ENCODE measurements around the gene SP2.

DNA sequence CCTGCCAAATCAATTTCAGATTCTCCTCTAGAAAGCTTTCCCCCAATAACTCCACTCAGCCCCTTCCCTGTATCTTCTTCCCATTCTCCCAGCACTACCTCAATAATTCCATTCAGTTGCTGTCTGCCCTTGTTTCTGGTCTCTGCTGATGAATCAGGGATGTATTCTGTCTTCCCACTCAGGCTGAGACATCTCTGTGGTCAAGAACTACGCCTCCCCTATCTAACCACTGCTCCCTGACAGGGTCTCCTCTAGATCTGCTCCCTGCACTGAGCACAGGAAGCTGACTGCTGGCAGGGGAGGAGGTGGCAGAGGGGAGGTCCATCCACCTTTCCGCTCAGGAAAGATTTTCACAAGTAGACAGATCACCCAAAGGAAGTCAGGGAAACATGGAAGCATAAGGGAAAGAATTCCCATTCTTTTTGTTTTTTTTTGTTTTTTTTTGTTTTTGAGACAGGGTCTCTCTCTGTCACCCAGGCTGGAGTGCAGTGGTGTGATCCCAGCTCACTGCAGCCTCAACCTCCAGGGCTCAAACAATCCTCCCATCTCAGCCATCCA, 16.9 kb upstream of the SP2 start:
- TF ChIP-seq CTCF (IDR thresholded peaks at IDR 0.05): no peak
- no peak for TF ChIP-seq POLR2A (IDR thresholded peaks at IDR 0.05)
